A673 (cell line): ENCODE data around the gene MVK.

Experiments used
- CTCF ChIP-seq: fragments of 300-800, 200-600 bp; sonication (generic); conservative IDR thresholded peaks from 2 replicates; pipeline ENCODE4 v1.5.1; 2017; ENCODE audit warnings: low read depth, mild to moderate bottlenecking, antibody characterized with exemption, low read length, moderate library complexity, mixed read lengths
- EZH2 ChIP-seq: fragments of 200-600 bp; sonication (generic); IDR thresholded peaks from 2 replicates; pipeline ENCODE4 v1.6.1; 2017; ENCODE audit warnings: borderline replicate concordance, low read depth, mild to moderate bottlenecking, mixed read lengths, antibody characterized with exemption, low read length; ENCODE audit not compliant: poor library complexity, severe bottlenecking

DNA sequence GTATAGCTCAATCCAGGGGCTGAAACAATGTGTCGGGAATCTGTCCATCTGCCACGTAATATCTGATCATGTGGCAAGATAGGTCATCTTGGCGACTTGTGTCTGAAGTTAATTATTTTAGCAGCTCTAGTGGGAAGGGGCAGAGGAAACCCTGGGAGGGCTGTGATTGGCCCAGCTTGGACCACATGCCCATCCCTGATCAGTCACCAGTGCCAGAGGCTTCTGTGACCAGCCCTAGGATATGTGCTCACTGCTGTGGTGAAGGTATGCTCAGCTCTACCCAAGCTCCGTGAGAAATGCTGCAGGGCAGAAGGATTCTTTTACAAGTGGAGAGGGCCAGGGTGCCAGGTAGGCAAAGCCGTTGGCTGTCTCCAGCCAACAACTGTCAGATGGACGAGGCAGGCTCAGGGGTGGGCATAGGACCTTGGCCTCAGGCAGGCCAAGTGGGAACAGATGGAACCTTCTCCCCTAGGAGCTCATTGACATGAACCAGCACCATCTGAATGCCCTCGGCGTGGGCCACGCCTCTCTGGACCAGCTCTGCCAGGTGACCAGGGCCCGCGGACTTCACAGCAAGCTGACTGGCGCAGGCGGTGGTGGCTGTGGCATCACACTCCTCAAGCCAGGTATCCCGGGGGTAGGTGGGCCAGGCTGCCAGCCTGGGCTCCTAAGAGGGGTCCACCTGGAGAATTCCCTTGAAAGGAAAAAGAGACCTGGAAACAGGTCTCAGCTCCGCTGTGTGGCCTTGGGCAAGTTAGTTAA is 21.1 kb downstream of the MVK start:
- no peak for TF ChIP-seq CTCF
- no peak for TF ChIP-seq EZH2
